HG03095 (cell line): ENCODE measurements around the gene QSER1.
"Not testable (repeated sequence)": the region's sequence is repeated elsewhere in the genome, so short reads cannot be mapped to it uniquely, and the experiment has no call there.

Experiments used
- ATAC-seq: cut with Tn5 transposase; IDR thresholded peaks from one replicate; pipeline ENCODE4 v1.9.1; 2021; ENCODE audit warnings: moderate library complexity; ENCODE audit not compliant: unreplicated experiment

QSER1 gene

GRCh38 chr11:32892355-32893092 lies at the start of gene QSER1:
QSER1 (plus strand) TSS chr11:32892811; CDS start chr11:32893126, 315 bp downstream.
- ATAC-seq: peak; percentile 61

- no peak for ATAC-seq
These were observed 49.1 kb upstream of the QSER1 start for GRCh38 chr11:32843544-32843943.

GRCh38 chr11:32847511-32847910 lies 45.1 kb upstream of the QSER1 start:
- ATAC-seq: no peak

GRCh38 chr11:32849761-32850160 lies 42.9 kb upstream of the QSER1 start:
- no peak for ATAC-seq

- ATAC-seq: no peak
These were observed 41.4 kb upstream of the QSER1 start for GRCh38 chr11:32851251-32851650.

GRCh38 chr11:32852207-32852606 lies 40.4 kb upstream of the QSER1 start:
- ATAC-seq: no peak

- no peak for ATAC-seq
These were observed 37.0 kb upstream of the QSER1 start for GRCh38 chr11:32855601-32856000.

- ATAC-seq: no peak
These were observed 33.9 kb upstream of the QSER1 start for GRCh38 chr11:32858731-32859130.

GRCh38 chr11:32861850-32862577 lies 30.6 kb upstream of the QSER1 start:
- ATAC-seq: no peak

- no peak for ATAC-seq
These were observed 28.1 kb upstream of the QSER1 start for GRCh38 chr11:32864555-32864954.

- not testable (repeated sequence) for ATAC-seq
These were observed 23.9 kb upstream of the QSER1 start for GRCh38 chr11:32868752-32869151.

- no peak for ATAC-seq
These were observed 21.9 kb upstream of the QSER1 start for GRCh38 chr11:32870676-32871075.

- ATAC-seq: no peak
These were observed 18.5 kb upstream of the QSER1 start for GRCh38 chr11:32874132-32874531.

GRCh38 chr11:32881286-32881685 lies 11.3 kb upstream of the QSER1 start:
- ATAC-seq: no peak

GRCh38 chr11:32883421-32883820 lies 9.2 kb upstream of the QSER1 start:
- ATAC-seq: no peak

GRCh38 chr11:32884023-32884422 lies 8.6 kb upstream of the QSER1 start:
- ATAC-seq: no peak

- no peak for ATAC-seq
These were observed 7.7 kb upstream of the QSER1 start for GRCh38 chr11:32884770-32885384.

GRCh38 chr11:32885556-32885955 lies 7.1 kb upstream of the QSER1 start:
- no peak for ATAC-seq

- ATAC-seq: no peak
These were observed 6.4 kb upstream of the QSER1 start for GRCh38 chr11:32886180-32886579.

GRCh38 chr11:32887707-32888383 lies 4.8 kb upstream of the QSER1 start:
- not testable (repeated sequence) for ATAC-seq

GRCh38 chr11:32888384-32888710 lies 4.3 kb upstream of the QSER1 start:
- not testable (repeated sequence) for ATAC-seq
